ENCODE results near the gene ST7. TPM values are rescaled to one million over a fixed set of nuclear protein-coding genes. Genes with fewer than 3 reads are reported as not detected.

Gene ST7
- total RNA-seq, 1 donor from 2014 or later: 31.4 TPM

- DNase-seq (no peak), ATAC-seq (no peak)
- intact Hi-C loops (cut with micrococcal nuclease): no loop called here
These were observed 199.8 kb downstream of the ST7 start for GRCh38 chr7:117153016-117153545.

GRCh38 chr7:117154721-117155120 is 201.4 kb downstream of the ST7 start:
- intact Hi-C loops (cut with micrococcal nuclease): no loop called here
- DNase-seq: no peak
- ATAC-seq: no peak

- peak; percentile 60 for ATAC-seq
- no peak for DNase-seq
- intact Hi-C loops (cut with micrococcal nuclease): no loop called here
These were observed 202.4 kb downstream of the ST7 start for GRCh38 chr7:117155694-117156093.

GRCh38 chr7:117157241-117158209 is 204.2 kb downstream of the ST7 start:
- ATAC-seq: peak; percentile 64
- DNase-seq: peak; percentile 51
- intact Hi-C loops (cut with micrococcal nuclease): no loop called here

GRCh38 chr7:117158941-117159697 is 205.8 kb downstream of the ST7 start:
- no peak for DNase-seq
- no peak for ATAC-seq
- intact Hi-C loops (cut with micrococcal nuclease): no loop called here

GRCh38 chr7:117163101-117163500 is 209.8 kb downstream of the ST7 start:
- intact Hi-C loops (cut with micrococcal nuclease): no loop called here
- DNase-seq (no peak), ATAC-seq (no peak)

- intact Hi-C loops (cut with micrococcal nuclease): no loop called here
- DNase-seq (no peak), ATAC-seq (no peak)
These were observed 211.3 kb downstream of the ST7 start for GRCh38 chr7:117164620-117165019.

GRCh38 chr7:117165656-117166055 is 212.4 kb downstream of the ST7 start:
- no peak for DNase-seq
- intact Hi-C loops (cut with micrococcal nuclease): no loop called here
- peak; percentile 89 for ATAC-seq

- intact Hi-C loops (cut with micrococcal nuclease): no loop called here
- DNase-seq (no peak), ATAC-seq (no peak)
These were observed 216.6 kb downstream of the ST7 start for GRCh38 chr7:117169907-117170306.

GRCh38 chr7:117171106-117171505 is 217.8 kb downstream of the ST7 start:
- ATAC-seq: no peak
- intact Hi-C loops (cut with micrococcal nuclease): no loop called here
- no peak for DNase-seq

- intact Hi-C loops (cut with micrococcal nuclease): no loop called here
- ATAC-seq (no peak), DNase-seq (no peak)
These were observed 219.0 kb downstream of the ST7 start for GRCh38 chr7:117172283-117172682.

- DNase-seq (no peak), ATAC-seq (no peak)
- intact Hi-C loops (cut with micrococcal nuclease): no loop called here
These were observed 219.9 kb downstream of the ST7 start for GRCh38 chr7:117173035-117173770.

- intact Hi-C loops (cut with micrococcal nuclease): no loop called here
- DNase-seq (no peak), ATAC-seq (no peak)
These were observed 222.9 kb downstream of the ST7 start for GRCh38 chr7:117176206-117176605.

GRCh38 chr7:117178600-117178999 is 225.3 kb downstream of the ST7 start:
- intact Hi-C loops (cut with micrococcal nuclease): no loop called here
- DNase-seq (no peak), ATAC-seq (no peak)

GRCh38 chr7:117179701-117180100 is 226.4 kb downstream of the ST7 start:
- ATAC-seq (no peak), DNase-seq (no peak)
- intact Hi-C loops (cut with micrococcal nuclease): no loop called here

- intact Hi-C loops (cut with micrococcal nuclease): no loop called here
- ATAC-seq: no peak
- no peak for DNase-seq
These were observed 230.4 kb downstream of the ST7 start for GRCh38 chr7:117183729-117184128.

- ATAC-seq (no peak), DNase-seq (no peak)
- intact Hi-C loops (cut with micrococcal nuclease): no loop called here
These were observed 231.1 kb downstream of the ST7 start for GRCh38 chr7:117184367-117184766.

- ATAC-seq: no peak
- no peak for DNase-seq
- intact Hi-C loops (cut with micrococcal nuclease): no loop called here
These were observed 231.8 kb downstream of the ST7 start for GRCh38 chr7:117185124-117185523.

GRCh38 chr7:117186218-117187010 is 233.1 kb downstream of the ST7 start:
- ATAC-seq: no peak
- DNase-seq: no peak
- intact Hi-C loops (cut with micrococcal nuclease): no loop called here
